Uterus (tissue), 2 donors: ENCODE data around the gene PCDHGA9.
"Not testable (repeated sequence)": the region's sequence is repeated elsewhere in the genome, so short reads cannot be mapped to it uniquely, and the experiment has no call there.

Experiments
- CTCF ChIP-seq, 4 experiments: fragments of 200-600 bp in 2 of 4; fragments of 450-650 bp in 2 of 4; sonication (generic) in 2 of 4; IDR thresholded peaks; one replicate each; pipeline ENCODE4 v1.5.1; 2016 to 2019; ENCODE audit warnings: antibody characterized with exemption in 4 of 4, mild to moderate bottlenecking in 2 of 4, moderate library complexity in 1 of 4
- POLR2A ChIP-seq, 2 donors: fragments of 450-650 bp; IDR thresholded peaks; one replicate each; pipeline ENCODE4 v1.6.1; 2016; ENCODE audit warnings: antibody characterized with exemption in 2 of 2, mild to moderate bottlenecking in 1 of 2, moderate library complexity in 1 of 2

GRCh38 chr5:141432308-141432707 is 29.7 kb downstream of the PCDHGA9 start:
- not testable (repeated sequence) for TF ChIP-seq CTCF, POLR2A (IDR thresholded peaks at IDR 0.05)
